ENCODE measurements around the gene SCML2.
"Not testable (repeated sequence)": the region's sequence is repeated elsewhere in the genome, so short reads cannot be mapped to it uniquely, and the experiment has no call there.

SCML2 gene

GRCh38 chrX:18271309-18271708 is 83.2 kb downstream of the SCML2 start:
- DNase-seq: no peak

- no peak for DNase-seq
Measured at GRCh38 chrX:18255059-18255458, 99.4 kb downstream of the SCML2 start.

DNA sequence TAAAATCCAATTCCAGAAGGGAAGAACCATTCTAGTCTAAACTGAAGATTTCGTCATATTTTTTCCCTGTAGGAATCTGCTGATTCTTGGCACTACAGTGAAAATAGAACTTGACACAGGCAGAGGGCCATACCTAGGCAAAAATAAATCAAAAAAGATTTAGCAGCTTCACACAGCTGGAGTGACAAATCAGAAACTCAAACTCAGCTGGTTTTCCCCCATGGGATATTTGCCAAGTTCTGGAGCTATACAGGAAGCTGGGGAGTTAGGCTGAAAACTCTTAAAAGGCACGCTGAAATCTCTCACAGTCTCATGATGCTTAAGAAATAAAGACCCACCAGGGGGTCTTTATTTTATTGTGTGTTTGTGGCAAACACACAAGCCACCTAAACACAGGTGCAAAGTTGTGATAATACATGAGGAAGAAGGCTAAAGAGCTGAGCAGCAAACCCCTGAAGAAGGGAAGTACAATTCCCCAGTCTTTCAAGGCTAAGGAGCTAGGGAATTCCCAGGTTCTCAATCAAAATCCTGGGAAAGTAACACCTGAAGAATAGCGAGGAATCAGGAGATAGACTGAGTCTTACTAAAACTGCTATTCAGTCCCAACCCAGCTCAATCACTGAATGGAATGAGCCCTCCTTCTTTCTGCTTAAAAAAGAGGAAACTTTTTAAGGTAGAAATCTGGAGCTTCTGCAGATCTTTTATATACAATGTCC is 101.7 kb downstream of the SCML2 start:
- DNase-seq: no peak

GRCh38 chrX:18229646-18230045 is 124.8 kb downstream of the SCML2 start:
- DNase-seq: not testable (repeated sequence)

DNA sequence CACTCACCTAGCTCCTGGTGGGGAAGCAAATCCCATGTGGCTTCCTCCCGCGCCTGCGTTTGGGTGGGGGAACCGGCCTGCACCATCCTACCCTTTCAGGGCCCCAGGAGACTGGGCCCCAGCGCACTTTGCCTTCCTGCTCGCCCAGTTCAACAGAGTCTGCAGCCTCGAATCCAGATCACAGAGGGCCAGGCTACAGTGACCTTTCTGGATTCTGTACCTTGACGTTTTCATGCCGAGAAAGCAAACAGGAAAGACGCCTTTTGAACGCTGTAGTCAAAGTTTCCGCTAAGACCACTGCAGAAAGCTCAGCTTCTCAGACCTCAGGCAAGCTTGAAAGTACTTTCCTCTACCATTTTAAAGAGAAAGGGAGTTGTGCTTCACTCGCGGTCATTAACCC is 126.4 kb downstream of the SCML2 start:
- DNase-seq: no peak

- DNase-seq: no peak
Measured at GRCh38 chrX:18227458-18227857, 127.0 kb downstream of the SCML2 start.

GRCh38 chrX:18220786-18221185 is 133.7 kb downstream of the SCML2 start, which contains the start of gene BEND2:
Gene BEND2 (minus strand): TSS chrX:18220886. CDS start chrX:18220750, 136 bp downstream.
- no peak for DNase-seq

GRCh38 chrX:18210470-18210869 is 144.0 kb downstream of the SCML2 start:
- DNase-seq: no peak

- DNase-seq: no peak
Measured at GRCh38 chrX:18206657-18207056, 147.8 kb downstream of the SCML2 start.

DNA sequence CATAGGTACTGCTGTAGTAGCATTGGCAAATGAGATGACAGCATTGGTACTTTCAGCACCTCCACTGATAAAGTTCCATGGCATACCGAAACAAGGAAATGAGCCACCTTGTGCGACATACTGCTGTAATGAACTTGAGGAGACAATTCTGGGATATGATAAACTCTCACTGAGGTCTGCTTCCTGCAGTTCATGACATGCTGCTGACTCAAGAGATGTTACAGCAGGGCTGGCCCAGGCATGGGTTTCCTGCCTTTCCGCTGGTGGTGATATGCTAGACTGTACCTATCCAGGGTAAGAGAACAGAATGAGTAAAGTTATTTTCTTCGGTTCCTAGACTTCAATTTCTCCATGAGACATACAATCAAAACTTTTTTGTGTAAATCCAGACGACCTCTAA is 150.9 kb downstream of the SCML2 start:
- DNase-seq: no peak

DNA sequence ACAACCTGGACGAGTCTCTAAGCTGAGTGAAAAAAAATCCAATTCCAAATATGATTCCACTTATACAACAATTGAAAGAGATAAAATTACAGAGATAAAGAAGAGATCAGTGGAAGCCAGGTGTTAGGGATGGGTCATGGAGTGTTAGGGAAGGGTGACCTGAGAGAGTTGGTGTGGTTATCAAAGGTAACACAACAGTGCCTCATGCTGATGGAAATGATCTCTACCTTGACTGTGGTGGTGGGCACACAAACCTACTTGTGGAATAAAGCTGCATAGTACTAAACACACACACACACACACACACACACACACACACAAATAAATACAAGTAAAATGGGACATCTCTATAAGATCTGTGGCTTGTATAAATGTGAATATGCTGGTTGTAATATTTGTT is 159.8 kb downstream of the SCML2 start:
- no peak for DNase-seq

Data from activated CD4-positive, alpha-beta T cell treated with anti-CD3 and anti-CD28 coated beads for 1 hour (primary cell).